ENCODE data around the gene MAPK8IP1. TPM values are rescaled to one million over a fixed set of nuclear protein-coding genes. Genes with fewer than 3 reads are reported as not detected.
A peak's percentile ranks its signal among the peaks of the same experiment; 100 is the strongest.
"Not testable (repeated sequence)": the region's sequence is repeated elsewhere in the genome, so short reads cannot be mapped to it uniquely, and the experiment has no call there.

MAPK8IP1 gene
- polyA plus RNA-seq (ENCODE audit: insufficient read depth in 1 of 5, insufficient read length in 5 of 5, low replicate concordance in 1 of 5): 10 to 100 TPM in 1 of 5 donors, 1 to 10 TPM in 4; 4.1 to 13.7 (median 5.5) TPM
- long read RNA-seq, donor 1: 0 reads
- long read RNA-seq, donor 2: 0 reads
- long read RNA-seq, donor 3: 0 reads
- long read RNA-seq, donor 4: 0 reads
- long read RNA-seq, donor 5: 0 reads
- long read RNA-seq, donor 6: 0 reads
- long read RNA-seq, donor 7: 0 reads
- long read RNA-seq, donor 8: 0 reads

DNA sequence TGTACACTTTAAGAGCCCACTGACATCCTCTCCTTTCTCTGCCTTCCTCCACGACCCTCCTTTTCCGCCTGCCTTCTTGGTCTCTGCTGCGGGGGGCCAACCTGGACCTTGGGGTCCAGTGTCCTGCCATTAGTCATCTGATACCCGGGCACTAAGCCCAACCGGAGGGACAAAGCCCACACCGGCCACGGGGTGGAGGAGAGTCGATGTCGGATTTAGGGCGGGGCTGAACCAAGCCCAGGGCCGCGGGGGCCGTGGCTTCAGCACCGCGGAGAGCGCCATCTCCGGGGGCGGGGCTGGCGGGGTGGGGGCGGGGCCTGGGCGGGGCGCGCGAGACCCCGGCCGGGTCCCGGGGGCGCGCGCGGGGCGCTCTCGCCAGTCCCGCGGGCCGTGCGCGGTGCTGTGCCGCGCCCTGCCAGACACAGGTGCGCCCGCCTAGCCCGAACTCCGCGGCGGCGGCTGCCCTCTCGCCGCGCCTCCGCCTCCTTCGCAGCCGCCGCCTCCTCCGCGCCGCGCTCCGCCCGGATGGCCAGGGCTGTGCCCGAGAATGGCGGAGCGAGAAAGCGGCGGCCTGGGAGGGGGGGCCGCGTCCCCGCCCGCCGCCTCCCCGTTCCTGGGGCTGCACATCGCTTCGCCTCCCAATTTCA is at the start of gene MAPK8IP1:
Gene MAPK8IP1, plus strand, starts transcription at position 378 of the 647 bp plus-strand sequence. Its CDS starts 170 bp downstream, at position 548.
- DNase-seq: peak in 1 of 2 donors; percentile 26

DNA sequence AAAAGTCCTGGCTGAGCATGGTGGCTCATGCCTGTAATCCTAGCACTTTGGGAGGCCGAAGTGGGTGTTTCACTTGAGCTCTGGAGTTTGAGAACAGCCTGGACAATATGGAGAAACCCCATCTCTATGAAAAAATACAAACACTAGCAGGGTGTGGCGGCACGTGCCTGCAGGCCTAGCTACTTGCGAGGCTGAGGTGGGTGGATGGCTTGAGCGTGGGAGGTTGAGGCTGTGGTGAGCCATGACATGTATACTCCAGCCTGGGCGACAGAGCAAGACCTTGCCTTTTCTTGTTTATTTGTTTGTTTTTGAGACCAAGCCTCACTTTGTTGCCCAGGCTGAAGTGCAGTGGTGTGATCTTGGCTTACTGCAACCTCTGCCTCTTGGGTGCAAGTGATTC is 46.2 kb upstream of the MAPK8IP1 start:
- DNase-seq: no peak

DNA sequence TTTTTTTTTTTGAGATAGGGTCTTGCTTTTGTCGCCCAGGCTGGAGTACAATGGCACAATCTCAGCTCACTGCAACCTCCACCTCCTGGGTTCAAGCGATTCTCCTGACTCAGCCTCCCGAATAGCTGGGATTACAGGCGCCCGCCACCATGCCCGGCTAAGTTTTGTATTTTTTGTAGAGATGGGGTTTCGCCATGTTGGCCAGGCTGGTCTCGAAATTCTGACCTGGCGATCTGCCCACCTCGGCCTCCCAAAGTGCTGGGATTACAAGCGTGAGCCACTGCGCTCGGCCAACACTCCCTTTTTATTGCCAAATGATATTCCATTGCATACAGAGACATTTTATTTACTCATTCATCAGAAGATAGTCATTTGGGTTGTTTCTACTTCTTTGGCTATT is 45.2 kb upstream of the MAPK8IP1 start:
- DNase-seq: not testable (repeated sequence)

DNA sequence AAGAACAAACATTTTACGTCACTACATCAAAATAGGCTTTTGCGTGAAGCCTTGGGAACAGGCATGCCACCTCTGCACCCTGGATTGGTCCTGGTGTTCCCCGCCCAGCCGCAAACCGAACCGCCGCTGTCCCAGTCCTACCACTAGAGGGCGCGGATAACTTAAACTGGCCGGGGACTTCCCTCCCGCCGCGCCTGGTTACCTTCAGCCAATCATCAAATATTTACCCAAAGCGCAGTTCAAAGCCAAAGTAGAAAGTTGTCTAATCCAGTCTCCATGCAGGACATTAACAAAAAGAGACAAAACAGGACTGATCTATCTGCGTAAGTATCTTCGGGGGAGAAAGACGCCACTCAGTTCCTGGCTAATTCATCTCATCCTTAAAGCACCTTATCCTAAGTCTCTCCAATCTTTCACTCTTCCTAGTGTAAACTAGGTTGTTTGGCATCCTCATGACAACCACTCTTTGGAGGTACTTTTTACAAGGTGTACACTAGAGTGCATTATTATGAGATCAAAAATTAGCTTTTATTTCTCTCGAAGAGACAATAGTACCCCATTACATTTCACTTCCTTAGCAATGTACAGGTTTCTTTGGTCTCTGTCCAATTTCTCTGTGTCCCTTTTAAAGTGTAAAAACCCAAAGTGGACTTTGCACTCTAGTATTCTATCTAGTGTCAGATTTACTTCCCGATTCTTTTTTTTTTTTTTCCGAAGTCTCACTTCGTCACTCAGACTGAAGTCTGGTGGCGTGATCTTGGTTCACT is 42.1 kb upstream of the MAPK8IP1 start:
- DNase-seq: peak; percentile 80 to 90

DNA sequence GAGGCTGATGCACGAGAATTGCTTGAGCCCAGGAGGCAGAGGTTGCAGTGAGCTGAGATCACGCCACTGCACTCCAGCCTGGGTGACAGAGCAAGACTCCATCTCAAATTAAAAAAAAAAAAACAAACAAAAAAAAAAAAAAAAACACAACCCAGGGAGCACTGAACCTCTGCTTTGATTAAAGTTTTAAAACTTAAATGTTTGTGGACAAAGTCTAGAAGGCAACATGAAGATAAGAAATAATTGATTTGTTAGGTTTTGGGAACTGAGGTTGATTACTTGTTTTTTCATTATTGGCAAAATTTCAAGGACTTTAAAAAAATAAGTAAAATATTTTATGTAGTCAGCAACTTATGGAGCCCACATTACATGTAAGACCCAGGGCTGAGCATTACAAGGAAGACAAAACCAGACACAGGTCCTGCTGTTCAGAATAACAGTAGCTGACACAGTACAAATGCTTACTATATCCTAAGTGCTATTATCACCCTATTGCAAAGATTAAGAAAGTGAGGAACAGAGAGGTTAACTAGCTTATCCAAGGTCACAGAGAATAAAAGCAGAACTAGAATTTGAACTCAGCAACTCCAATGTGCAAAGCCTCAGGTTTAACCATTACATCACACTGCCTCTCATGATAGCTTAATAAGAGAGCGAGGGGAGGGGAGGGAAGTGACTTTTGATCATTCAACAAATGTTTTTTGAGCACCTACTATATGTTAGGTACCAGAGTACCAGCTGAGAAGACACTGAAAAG is 40.5 kb upstream of the MAPK8IP1 start:
- no peak for DNase-seq

DNA sequence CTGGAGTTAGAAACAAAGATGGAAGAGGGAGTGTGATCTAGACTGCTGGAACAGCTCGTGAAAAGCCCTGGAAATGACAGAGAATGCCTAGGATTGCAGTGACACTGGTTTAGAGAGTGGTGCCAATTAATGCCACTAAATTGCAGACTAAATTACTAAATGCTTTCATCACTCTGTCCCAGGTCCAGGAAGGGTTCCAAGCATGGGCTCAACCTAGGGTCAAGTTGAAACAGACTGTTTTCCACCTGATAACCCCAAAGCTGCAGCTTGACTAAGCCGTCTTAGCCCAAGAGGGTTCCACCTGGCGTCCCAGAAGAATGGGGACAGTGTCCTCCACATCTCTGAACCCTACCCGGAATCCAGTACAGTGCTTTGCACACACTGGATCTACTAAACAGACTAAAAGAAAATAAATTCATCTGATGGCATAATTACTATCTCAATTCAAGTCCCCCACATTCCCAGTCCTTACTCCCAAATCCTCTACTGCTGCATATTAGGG is 39.2 kb upstream of the MAPK8IP1 start:
- no peak for DNase-seq

DNA sequence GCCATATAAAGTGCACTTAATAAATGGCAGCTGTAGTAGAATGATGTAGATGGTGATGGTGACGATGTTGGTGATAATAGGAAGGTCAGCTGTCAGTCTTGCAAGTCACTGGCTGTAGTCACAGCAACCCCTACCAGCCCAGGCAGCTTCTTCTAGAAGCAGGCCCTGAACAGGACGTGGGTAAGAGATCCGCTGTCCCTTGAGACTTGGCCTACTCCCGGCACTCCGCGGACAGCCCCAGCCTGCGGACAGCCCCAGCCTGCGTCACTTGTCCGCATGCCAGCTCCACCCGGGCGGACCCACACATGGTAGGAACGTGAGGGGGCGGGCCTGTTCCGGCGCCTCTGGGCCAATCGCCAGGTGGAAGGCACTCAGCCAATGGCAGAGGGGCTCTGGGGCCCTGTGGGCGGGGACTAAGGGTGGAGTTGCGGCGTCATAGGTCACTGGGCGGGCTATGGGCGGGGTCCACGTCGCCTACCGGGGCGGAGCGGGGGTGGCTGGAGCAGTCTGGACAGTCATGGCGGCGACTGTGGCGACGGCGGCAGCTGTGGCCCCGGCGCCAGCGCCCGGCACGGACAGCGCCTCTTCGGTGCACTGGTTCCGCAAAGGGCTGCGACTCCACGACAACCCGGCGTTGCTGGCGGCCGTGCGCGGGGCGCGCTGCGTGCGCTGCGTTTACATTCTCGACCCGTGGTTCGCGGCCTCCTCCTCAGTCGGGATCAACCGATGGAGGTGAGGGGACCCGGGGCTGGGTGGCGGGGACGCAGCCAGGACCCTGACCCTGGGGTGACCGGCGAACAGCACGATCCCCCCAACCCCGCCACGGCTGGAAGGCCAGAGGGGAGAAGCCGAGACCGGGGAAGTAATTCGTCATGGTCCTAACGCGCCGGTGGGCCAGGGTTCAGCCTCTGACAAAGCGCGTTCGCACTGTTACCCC is 38.2 kb upstream of the MAPK8IP1 start, which contains the start of gene CRY2:
Gene CRY2, plus strand, starts transcription at position 502 of the 937 bp plus-strand sequence. Its CDS starts 16 bp downstream, at position 518.
- peak; percentile 100 for DNase-seq

DNA sequence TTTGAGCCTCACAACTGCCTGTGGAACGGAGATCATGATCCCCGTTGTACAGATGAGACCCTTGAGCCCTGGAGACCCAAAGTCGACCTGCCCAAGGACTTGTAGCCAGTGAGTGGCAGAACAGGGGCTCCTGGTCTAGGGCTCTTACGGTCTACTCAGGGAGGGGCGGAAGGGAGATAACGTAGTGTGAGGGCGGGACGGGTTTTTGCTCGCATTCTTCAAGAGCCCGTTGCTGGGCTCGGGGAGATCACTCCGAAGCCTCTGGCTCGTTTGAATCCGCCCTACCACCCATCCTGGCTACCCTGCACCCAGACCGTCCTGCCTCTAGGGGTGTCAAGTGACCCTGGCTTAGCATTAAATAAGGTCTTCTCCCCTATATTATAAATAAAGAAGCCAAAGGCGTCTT is 37.5 kb upstream of the MAPK8IP1 start:
- DNase-seq: peak; percentile 57 to 66

DNA sequence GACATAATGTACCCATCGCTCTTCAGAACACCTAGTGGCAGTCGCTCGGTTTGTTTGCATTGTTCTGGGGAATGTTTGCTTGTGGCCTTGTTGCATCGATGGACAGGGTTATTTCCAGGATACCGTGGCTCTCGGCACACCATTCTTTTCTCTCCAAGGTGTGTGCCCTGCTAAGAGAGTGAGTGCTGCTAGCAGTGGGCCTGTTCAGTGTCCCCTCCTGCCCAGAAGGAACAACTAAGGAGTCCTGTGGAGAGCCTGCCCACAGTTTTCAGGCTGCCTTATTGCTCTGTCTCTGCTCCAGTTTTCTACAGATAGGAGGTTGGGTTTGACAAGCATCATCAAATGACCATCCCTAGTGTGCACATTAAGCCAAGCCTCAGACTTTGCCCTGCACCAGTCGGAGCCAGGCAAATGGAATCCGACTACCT is 36.8 kb upstream of the MAPK8IP1 start:
- no peak for DNase-seq

DNA sequence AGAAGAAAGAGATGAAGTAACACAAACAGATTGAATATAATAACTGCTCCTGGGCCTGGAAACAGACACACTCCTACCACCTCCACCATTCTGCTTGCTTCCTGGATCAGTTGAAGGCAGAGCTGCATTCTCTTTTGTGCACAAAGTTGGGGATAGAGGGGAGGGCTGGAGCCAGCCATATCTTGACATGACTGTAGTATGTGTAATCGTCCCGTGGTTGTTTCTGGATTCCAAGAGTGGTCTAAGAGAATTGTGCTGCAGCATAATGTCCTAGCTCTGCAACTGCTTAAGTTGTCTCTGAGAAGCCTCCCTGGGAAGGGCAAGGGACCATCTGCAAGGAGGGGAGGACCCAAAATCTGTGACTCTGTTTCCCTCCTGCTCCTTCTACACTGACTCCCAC is 35.0 kb upstream of the MAPK8IP1 start:
- no peak for DNase-seq

DNA sequence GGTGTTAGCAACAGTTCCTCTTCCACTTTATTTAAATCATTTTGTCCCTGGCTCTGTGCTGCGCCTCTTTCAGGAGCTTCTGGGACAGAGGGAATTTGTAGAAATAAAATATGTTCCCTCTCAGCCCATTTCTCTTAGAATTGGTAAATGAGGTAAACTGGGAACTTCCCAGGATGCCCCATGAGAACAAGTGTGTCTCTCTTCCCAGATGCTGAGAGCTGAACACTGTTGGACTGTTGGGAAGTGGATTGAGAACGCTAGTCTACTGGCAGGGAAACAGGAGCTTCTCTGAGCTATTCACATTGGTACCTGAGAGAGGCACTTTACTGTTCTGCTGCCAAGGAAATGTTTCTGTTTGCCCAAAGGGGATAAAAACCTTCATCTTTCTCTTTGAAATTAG is 34.2 kb upstream of the MAPK8IP1 start:
- no peak for DNase-seq

DNA sequence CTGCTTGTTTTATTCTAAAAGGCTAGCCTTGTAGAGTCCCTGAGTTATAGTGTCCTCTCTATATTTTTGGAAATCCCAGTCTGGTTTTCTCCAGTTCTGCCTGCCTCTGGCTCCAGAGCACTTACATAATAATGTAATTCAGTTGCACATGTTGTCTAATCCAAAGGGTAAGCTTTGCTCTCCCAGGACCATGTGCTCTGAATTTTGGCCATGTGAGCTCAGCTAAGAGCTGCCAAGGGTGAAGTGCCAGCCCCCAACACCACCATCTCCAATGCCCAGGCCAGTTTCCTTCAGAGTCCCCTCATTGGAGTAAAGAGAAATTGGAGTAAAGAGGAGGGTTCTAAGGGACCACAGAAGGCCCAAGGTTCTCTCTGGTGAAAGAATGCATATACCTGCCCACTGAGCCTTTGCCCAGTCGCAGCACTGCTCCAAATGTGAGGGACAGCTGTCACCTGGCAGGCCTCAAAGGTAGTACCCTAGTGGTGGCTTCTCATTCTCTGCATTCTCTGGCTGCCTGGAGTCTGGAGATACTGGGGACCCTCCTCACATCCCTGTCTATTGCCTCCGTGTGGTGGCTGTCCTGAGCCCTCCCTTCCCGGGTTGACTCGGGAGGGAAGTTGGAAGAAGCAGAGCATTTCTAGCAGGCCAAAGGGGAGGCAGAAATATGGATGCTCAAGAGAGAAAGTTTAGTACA is 33.3 kb upstream of the MAPK8IP1 start:
- DNase-seq: no peak

DNA sequence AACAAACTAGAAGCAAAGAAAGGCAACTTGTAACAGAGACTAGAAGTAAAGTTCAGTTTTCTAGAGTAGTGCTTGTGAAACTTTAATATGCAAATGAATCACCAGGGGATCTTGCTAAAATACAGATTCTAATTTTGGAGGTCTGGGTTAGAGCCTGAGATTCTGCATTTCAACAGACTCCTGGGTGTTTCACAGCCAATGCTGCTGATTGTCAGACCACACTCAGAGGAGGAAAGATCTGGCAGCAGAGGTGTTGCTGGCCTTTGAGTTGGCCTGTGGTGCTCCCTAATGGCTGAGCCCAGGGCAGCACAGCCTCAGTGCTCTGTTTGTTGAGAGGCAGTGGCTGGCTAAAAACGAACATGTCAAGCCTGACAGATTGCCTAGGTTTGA is 32.7 kb upstream of the MAPK8IP1 start:
- DNase-seq: no peak

DNA sequence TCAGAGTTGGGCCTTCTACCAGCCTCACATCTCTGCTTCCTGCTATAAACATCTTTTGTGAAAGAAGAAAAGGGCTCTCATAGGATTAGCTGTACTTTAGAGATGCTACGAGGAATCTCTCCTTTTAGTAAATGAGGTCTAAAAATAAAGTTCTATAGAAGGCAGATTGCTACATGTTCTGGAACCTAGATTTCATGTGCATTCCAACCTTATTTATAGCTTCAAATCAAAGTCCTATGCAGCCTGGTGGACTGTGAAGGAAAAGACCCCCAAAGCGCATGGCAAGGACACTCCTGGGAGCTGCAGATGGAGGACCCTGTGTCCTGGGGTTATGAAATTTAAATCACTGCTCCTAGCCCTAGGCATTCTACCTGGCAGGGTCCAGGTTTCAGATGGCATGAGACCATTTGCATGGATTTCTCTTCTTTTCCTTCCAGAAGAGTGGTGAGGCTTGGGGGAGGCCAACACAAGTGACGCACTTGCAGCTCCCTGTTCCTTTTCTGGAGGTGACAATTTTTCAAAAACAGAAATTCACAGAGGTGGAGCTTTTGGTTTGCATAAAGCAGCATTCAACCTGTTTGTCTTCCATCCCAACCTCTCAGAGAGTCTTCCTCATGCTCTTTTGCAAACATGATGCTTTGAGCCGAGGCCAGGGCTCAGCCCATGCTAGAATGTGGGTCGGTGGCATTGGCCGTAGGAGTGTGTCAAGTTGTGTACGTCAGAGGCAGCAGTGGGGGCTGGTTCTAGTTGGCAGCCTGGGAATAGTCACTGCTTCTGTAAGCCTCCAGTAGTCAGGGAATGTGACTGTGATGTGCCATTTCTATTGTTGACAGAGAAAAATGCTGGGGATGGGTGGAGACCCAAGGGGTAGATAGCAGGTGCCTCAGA is 31.9 kb upstream of the MAPK8IP1 start:
- DNase-seq: no peak

DNA sequence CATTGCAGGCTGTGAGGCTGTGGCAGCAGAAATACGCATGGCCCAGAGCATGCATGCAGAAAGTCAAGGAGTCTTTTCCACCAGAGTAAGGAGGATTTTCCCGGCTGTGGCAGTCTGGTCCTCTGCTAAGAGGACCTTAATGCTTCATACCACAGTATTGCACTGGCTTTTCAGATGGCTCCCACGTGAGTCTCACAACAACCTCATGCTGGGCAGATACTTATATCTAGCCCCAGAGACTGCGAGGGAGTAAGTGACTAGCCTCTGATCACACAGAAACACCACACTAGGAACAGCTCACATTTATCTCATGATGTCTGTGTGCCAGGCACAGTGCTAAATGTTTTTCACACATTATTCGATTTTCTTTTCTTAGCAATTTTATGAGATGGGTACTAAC is 30.1 kb upstream of the MAPK8IP1 start:
- DNase-seq: no peak

DNA sequence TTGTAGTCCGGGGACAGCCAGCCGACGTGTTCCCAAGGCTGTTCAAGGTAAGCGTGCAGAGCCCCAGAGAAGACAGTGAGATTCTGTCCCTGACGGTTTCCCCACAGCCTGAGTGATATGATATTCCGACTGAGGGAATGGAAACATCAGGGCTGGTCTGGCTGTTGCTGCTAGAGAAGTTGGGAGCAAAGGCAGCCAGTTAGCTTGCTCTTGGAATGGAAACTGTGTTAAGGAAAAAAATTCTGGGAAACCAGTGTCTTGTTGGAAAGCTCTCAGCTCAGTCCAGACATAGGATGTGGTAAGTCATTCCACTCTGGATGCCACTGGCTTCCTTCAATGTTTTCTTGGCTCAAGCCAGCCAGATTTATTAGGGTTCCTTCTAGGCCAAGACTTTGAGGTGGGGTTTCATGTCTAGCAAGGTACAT is 29.4 kb upstream of the MAPK8IP1 start:
- DNase-seq: no peak

DNA sequence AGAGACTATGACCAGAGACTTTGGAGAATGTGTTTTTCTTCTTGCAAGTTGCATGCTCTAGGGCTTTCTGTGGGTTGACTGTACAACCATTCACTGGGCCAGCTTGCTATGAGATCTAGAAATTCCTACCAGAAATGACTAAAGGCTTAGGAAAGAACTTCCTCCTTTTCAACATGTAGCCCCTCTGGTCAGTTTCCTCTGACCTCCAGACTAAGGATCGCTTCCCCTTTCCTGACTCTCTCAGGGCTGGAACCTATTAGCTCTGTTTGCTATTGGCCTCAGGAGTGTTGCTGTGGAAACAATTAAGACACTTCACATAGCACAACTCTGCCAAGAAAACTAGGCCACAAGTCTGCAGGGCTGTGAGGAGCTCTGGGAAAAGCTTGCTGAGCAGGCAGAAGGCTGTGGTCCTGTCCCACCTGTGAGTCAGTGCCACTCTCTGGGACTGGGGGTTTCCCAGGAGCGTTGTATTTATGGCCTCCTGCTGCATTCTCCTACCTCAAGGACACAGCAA is 27.4 kb upstream of the MAPK8IP1 start:
- peak; percentile 77 to 79 for DNase-seq

DNA sequence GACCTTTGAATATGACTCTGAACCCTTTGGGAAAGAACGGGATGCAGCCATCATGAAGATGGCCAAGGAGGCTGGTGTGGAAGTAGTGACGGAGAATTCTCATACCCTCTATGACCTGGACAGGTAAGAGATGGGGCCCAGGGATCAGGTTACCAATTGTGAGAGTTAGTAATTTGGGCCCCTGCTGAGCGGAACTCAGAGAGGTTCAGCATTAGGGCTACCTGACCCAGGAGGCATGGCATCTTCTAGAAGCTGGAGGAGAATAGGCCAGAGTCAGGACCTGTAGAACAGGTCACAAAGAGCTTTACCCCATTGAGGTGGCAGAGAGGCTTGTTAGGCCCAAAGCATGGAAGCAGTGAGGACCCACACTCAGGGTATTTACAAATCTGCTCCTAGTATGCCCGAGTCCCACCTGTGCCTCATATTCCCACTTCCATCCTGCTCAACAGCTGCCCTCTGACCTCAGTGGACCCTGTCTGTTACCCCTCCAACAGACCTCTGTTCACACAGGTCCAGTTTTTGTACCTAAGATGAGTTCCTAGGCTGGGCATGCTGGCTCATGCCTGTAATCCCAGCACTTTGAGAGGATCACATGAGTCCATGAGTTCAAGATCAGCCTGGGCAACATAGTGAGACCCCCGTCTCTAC is 26.6 kb upstream of the MAPK8IP1 start:
- DNase-seq: no peak

Data from right lung (tissue), 10 donors.